ENCODE results near the gene ATP9B. TPM values are rescaled to one million over a fixed set of nuclear protein-coding genes. Genes with fewer than 3 reads are reported as not detected.

ATP9B gene
- total and polyA plus RNA-seq, 10 of the 15 experiments (the other 5 are each of a cell fraction or from before 2014, with no cell fraction given) = 0.74 to 20.7 (median 12.9) TPM

DNA sequence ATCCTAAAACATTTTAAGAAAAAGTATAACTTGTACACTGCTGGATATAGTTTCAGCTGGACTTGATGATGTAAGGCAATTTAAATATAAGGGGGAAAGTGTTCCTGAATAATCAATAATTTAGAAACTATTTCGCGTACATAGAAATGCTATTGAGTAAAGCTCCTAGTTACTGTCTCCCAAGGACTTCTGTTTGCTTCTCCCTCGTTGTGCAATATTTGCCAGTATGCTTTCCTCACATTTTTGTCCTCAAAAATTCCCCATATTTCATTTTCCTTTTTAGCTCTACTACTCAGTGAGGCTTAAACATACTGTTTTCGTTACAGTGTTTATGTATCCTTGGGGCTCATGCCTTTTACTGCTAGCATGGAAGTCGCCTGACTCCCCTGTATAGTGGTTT, 36.9 kb downstream of the ATP9B start (continued):
- TF ChIP-seq, protein P1, sequence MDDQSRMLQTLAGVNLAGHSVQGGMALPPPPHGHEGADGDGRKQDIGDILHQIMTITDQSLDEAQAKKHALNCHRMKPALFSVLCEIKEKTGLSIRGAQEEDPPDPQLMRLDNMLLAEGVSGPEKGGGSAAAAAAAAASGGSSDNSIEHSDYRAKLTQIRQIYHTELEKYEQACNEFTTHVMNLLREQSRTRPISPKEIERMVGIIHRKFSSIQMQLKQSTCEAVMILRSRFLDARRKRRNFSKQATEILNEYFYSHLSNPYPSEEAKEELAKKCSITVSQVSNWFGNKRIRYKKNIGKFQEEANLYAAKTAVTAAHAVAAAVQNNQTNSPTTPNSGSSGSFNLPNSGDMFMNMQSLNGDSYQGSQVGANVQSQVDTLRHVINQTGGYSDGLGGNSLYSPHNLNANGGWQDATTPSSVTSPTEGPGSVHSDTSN (IDR thresholded peaks at IDR 0.05; ENCODE audit: insufficient replicate concordance, low read depth, low read length) = no peak
- no peak for TF ChIP-seq SPI1 (IDR thresholded peaks at IDR 0.05; ENCODE audit: borderline replicate concordance, insufficient read depth, low read depth, low read length)
- TF ChIP-seq WRNIP1 (IDR thresholded peaks at IDR 0.05; ENCODE audit: borderline replicate concordance, low read depth, low read length) = no peak
- no peak for TF ChIP-seq CBFB (IDR thresholded peaks at IDR 0.05; ENCODE audit: low read depth)
- TF ChIP-seq, protein P2, sequence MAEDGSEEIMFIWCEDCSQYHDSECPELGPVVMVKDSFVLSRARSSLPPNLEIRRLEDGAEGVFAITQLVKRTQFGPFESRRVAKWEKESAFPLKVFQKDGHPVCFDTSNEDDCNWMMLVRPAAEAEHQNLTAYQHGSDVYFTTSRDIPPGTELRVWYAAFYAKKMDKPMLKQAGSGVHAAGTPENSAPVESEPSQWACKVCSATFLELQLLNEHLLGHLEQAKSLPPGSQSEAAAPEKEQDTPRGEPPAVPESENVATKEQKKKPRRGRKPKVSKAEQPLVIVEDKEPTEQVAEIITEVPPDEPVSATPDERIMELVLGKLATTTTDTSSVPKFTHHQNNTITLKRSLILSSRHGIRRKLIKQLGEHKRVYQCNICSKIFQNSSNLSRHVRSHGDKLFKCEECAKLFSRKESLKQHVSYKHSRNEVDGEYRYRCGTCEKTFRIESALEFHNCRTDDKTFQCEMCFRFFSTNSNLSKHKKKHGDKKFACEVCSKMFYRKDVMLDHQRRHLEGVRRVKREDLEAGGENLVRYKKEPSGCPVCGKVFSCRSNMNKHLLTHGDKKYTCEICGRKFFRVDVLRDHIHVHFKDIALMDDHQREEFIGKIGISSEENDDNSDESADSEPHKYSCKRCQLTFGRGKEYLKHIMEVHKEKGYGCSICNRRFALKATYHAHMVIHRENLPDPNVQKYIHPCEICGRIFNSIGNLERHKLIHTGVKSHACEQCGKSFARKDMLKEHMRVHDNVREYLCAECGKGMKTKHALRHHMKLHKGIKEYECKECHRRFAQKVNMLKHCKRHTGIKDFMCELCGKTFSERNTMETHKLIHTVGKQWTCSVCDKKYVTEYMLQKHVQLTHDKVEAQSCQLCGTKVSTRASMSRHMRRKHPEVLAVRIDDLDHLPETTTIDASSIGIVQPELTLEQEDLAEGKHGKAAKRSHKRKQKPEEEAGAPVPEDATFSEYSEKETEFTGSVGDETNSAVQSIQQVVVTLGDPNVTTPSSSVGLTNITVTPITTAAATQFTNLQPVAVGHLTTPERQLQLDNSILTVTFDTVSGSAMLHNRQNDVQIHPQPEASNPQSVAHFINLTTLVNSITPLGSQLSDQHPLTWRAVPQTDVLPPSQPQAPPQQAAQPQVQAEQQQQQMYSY (CRISPR knock-in tag; IDR thresholded peaks at IDR 0.05) = no peak
- TF ChIP-seq, protein P3, sequence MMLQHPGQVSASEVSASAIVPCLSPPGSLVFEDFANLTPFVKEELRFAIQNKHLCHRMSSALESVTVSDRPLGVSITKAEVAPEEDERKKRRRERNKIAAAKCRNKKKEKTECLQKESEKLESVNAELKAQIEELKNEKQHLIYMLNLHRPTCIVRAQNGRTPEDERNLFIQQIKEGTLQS (IDR thresholded peaks at IDR 0.05; ENCODE audit: borderline replicate concordance, extremely low read depth, low read depth, low read length) = no peak
- no peak for TF ChIP-seq JUND (IDR thresholded peaks at IDR 0.05; ENCODE audit: low read depth, low read length)
- TF ChIP-seq CREM (IDR thresholded peaks at IDR 0.05; ENCODE audit: low read depth) = no peak
- TF ChIP-seq BACH1 (IDR thresholded peaks at IDR 0.05; ENCODE audit: borderline replicate concordance) = no peak
